Keratinocyte (primary cell): ENCODE results near the gene C11orf52. TPM values are rescaled to one million over a fixed set of nuclear protein-coding genes. Genes with fewer than 3 reads are reported as not detected.

Source experiments
- DNase-seq: peaks from one replicate; pipeline ENCODE4 v3.0.0-alpha.2; 2011; ENCODE audit warnings: low read depth, missing footprints, low spot score
- FAIRE-seq: peaks from 2 replicates; lab custom pipeline; 2011; peaks lifted over from hg19 to GRCh38; lab: Jason Lieb, UNC
- H2AFZ ChIP-seq: 2 replicates; pipeline ENCODE4 v1.6.0; 2012; ENCODE audit warnings: low read length, control low read depth, inconsistent platforms; ENCODE audit not compliant: control insufficient read depth
- H3K27ac ChIP-seq: 2 replicates; pipeline ENCODE4 v1.5.1; 2011; ENCODE audit warnings: low read length; ENCODE audit not compliant: control insufficient read depth, insufficient read depth
- H3K27me3 ChIP-seq: 3 replicates; pipeline ENCODE4 v1.6.0; 2011; ENCODE audit warnings: low read length; ENCODE audit not compliant: control insufficient read depth, insufficient read depth; ENCODE audit errors: extremely low read depth
- H3K36me3 ChIP-seq, 2 experiments: 2 replicates in 1 of 2; 3 replicates in 1 of 2; pipeline ENCODE4 v1.5.1; 2011; ENCODE audit warnings: low read length in 2 of 2, mild to moderate bottlenecking in 1 of 2; ENCODE audit not compliant: control insufficient read depth in 2 of 2, insufficient read depth in 2 of 2; ENCODE audit errors: extremely low read depth in 1 of 2
- H3K4me1 ChIP-seq: 3 replicates; pipeline ENCODE4 v1.5.1; 2011; ENCODE audit warnings: low read length; ENCODE audit not compliant: control insufficient read depth, insufficient read depth; ENCODE audit errors: extremely low read depth
- H3K4me2 ChIP-seq: 3 replicates; pipeline ENCODE4 v1.6.0; 2011; ENCODE audit warnings: low read depth, low read length; ENCODE audit not compliant: control insufficient read depth, insufficient read depth; ENCODE audit errors: extremely low read depth
- H3K4me3 ChIP-seq, 3 experiments: fragments of 200-600 bp in 1 of 3; sonication (generic) in 1 of 3; 2 replicates in 2 of 3; 3 replicates in 1 of 3; pipeline ENCODE4 v1.5.1; 2011 to 2016; ENCODE audit warnings: low read length in 3 of 3, mild to moderate bottlenecking in 3 of 3, control low read depth in 2 of 3, inconsistent platforms in 1 of 3, low read depth in 1 of 3, mixed read lengths in 1 of 3, mixed run types in 1 of 3, moderate library complexity in 1 of 3; ENCODE audit not compliant: control insufficient read depth in 2 of 3, insufficient read depth in 2 of 3; ENCODE audit errors: extremely low read depth in 1 of 3
- H3K79me2 ChIP-seq: 2 replicates; pipeline ENCODE4 v1.6.0; 2012; ENCODE audit warnings: low read length; ENCODE audit not compliant: control insufficient read depth, insufficient read depth
- H3K9ac ChIP-seq: 3 replicates; pipeline ENCODE4 v1.6.0; 2011; ENCODE audit warnings: low read length; ENCODE audit not compliant: control insufficient read depth, insufficient read depth; ENCODE audit errors: extremely low read depth
- H3K9me1 ChIP-seq: 3 replicates; pipeline ENCODE4 v1.6.0; 2011; ENCODE audit warnings: low read length; ENCODE audit not compliant: control insufficient read depth, insufficient read depth; ENCODE audit errors: extremely low read depth
- H3K9me3 ChIP-seq: 2 replicates; pipeline ENCODE4 v1.5.1; 2012; ENCODE audit warnings: low read depth, low read length; ENCODE audit not compliant: control insufficient read depth
- H4K20me1 ChIP-seq: 3 replicates; pipeline ENCODE4 v1.6.0; 2011; ENCODE audit warnings: low read length; ENCODE audit not compliant: control insufficient read depth, insufficient read depth; ENCODE audit errors: extremely low read depth
- CTCF ChIP-seq, 3 experiments: IDR thresholded peaks in 1 of 3; conservative IDR thresholded peaks in 1 of 3; optimal IDR thresholded peaks in 1 of 3; 2 replicates in 2 of 3; 3 replicates in 1 of 3; pipeline versions ENCODE3 to v1.5.1; 2011; ENCODE audit warnings: low read length in 3 of 3, mild to moderate bottlenecking in 3 of 3, moderate library complexity in 2 of 3, control low read depth in 1 of 3, inconsistent platforms in 1 of 3; ENCODE audit not compliant: insufficient read depth in 2 of 3; ENCODE audit errors: extremely low read depth in 1 of 3
- EZH2 ChIP-seq: IDR thresholded peaks from one replicate; pipeline ENCODE4 v1.6.1; 2012; ENCODE audit warnings: inconsistent platforms, mild to moderate bottlenecking, low read length, moderate library complexity
- dilution Hi-C: fragments of 300-500 bp; cut with MboI; formaldehyde crosslinking; loops from one replicate; pipeline ENCODE4 v1.7.0; 2020; ENCODE audit warnings: low sequenced_read_pairs; ENCODE audit not compliant: extremely low pct_ligation_motif_present
- polyA plus RNA-seq, 5 experiments: library from polyadenylated mRNA; depleted of rRNA in 3 of 5; stranded (reverse) in 3 of 5; stranded (forward) in 1 of 5; unstranded in 1 of 5; fragments of >200 nt; gene quantifications; 1 replicate in 1 of 5; 2 replicates in 3 of 5; 3 replicates in 1 of 5; pipeline versions ENCODE4 v1.2.1 to v1.2.3, GENCODE V29; 2011 to 2012; ENCODE audit warnings: missing spikeins in 2 of 5, low read depth in 1 of 5, low replicate concordance in 1 of 5

C11orf52 gene
- polyA plus RNA-seq, 1 donor (not counting 4 experiments of a cell fraction or from before 2014, with no cell fraction given), result 3.5 TPM

GRCh38 chr11:111945198-111945597 lies 26.5 kb downstream of the C11orf52 start:
- no peaks in the 10 kb centered on the region for H3K79me2 ChIP-seq
- H3K27me3 ChIP-seq, result no peaks in the 10 kb centered on the region
- peak overlapping the region; percentile 34 for H3K4me2 ChIP-seq
- dilution Hi-C loops, result no loop called here
- H3K36me3 ChIP-seq, result no peaks in the 10 kb centered on the region
- H2AFZ ChIP-seq, result no peak overlapping the region
- H3K4me1 ChIP-seq, result peaks cover 32% of the 10 kb centered on the region
- no peak overlapping the region for H3K4me3 ChIP-seq
- H3K9me1 ChIP-seq, result no peaks in the 10 kb centered on the region
- no peaks in the 10 kb centered on the region for H4K20me1 ChIP-seq
- no peak for DNase-seq
- H3K9ac ChIP-seq, result peak overlapping the region; percentile 8
- no peak for FAIRE-seq
- no peaks in the 10 kb centered on the region for H3K9me3 ChIP-seq
- TF ChIP-seq EZH2 (no peak), CTCF (optimal IDR thresholded peaks at IDR 0.05 in 1 of 3, IDR thresholded peaks at IDR 0.05 in 1 of 3, conservative IDR thresholded peaks at IDR 0.05 in 1 of 3; ENCODE audit: extremely low read depth in 1 of 3, insufficient read depth in 2 of 3, low read length in 3 of 3) (no peak)
- peak overlapping the region; percentile 89 for H3K27ac ChIP-seq

- no peak overlapping the region for H3K27ac ChIP-seq
- no peak for FAIRE-seq
- no peak overlapping the region for H3K4me2 ChIP-seq
- no peak overlapping the region for H3K4me3 ChIP-seq
- no peaks in the 10 kb centered on the region for H3K79me2 ChIP-seq
- H3K9ac ChIP-seq, result no peak overlapping the region
- H3K4me1 ChIP-seq, result peaks cover 29% of the 10 kb centered on the region
- no peaks in the 10 kb centered on the region for H3K9me3 ChIP-seq
- no peak overlapping the region for H2AFZ ChIP-seq
- no peak for DNase-seq
- H4K20me1 ChIP-seq, result no peaks in the 10 kb centered on the region
- H3K27me3 ChIP-seq, result no peaks in the 10 kb centered on the region
- H3K9me1 ChIP-seq, result no peaks in the 10 kb centered on the region
- TF ChIP-seq CTCF (optimal IDR thresholded peaks at IDR 0.05 in 1 of 3, IDR thresholded peaks at IDR 0.05 in 1 of 3, conservative IDR thresholded peaks at IDR 0.05 in 1 of 3; ENCODE audit: extremely low read depth in 1 of 3, insufficient read depth in 2 of 3, low read length in 3 of 3) (no peak), EZH2 (no peak)
- no peaks in the 10 kb centered on the region for H3K36me3 ChIP-seq
- dilution Hi-C loops, result no loop called here
Measured at GRCh38 chr11:111946499-111946898, 27.8 kb downstream of the C11orf52 start.
